Loucy (cell line): ENCODE results near the gene GSTA3.

Experiments used
- H2AFZ ChIP-seq: fragments of 200-600 bp; sonication (generic); 2 replicates; pipeline ENCODE4 v1.6.0; 2016; ENCODE audit warnings: antibody characterized with exemption, mild to moderate bottlenecking, low read length, moderate library complexity
- H3F3A ChIP-seq: fragments of 200-600 bp; 2 replicates; pipeline ENCODE4 v1.6.0; 2016; ENCODE audit warnings: antibody characterized with exemption, low read depth, mild to moderate bottlenecking
- H3K27me3 ChIP-seq: fragments of 200-600 bp; sonication (generic); 2 replicates; pipeline ENCODE4 v1.6.1; 2014; ENCODE audit warnings: low read length, mild to moderate bottlenecking; ENCODE audit not compliant: insufficient read depth, poor library complexity, severe bottlenecking
- H3K36me3 ChIP-seq: fragments of 200-600 bp; sonication (generic); 2 replicates; pipeline ENCODE4 v1.6.1; 2016; ENCODE audit warnings: low read length; ENCODE audit not compliant: insufficient read depth
- H3K4me1 ChIP-seq: fragments of 200-600 bp; sonication (generic); 2 replicates; pipeline ENCODE4 v1.5.1; 2014; ENCODE audit warnings: low read length, mild to moderate bottlenecking; ENCODE audit not compliant: insufficient read depth, poor library complexity, severe bottlenecking
- H3K4me2 ChIP-seq: fragments of 200-600 bp; sonication (generic); 2 replicates; pipeline ENCODE4 v1.6.0; 2014; ENCODE audit warnings: antibody characterized with exemption, low read length, low read depth, mild to moderate bottlenecking; ENCODE audit not compliant: poor library complexity, severe bottlenecking
- H3K4me3 ChIP-seq: fragments of 200-600 bp; sonication (generic); 2 replicates; pipeline ENCODE4 v1.5.1; 2014; ENCODE audit warnings: low read length, mild to moderate bottlenecking, mixed read lengths; ENCODE audit not compliant: poor library complexity, severe bottlenecking
- H3K79me2 ChIP-seq: fragments of 200-600 bp; sonication (generic); 2 replicates; pipeline ENCODE4 v1.6.1; 2014; ENCODE audit warnings: low read length; ENCODE audit not compliant: insufficient read depth
- H3K9ac ChIP-seq: fragments of 200-600 bp; sonication (generic); 2 replicates; pipeline ENCODE4 v1.6.0; 2014; ENCODE audit warnings: mild to moderate bottlenecking, low read depth, low read length, moderate library complexity; ENCODE audit not compliant: poor library complexity, severe bottlenecking
- H3K9me2 ChIP-seq: fragments of 200-600 bp; sonication (generic); replicated peaks from 2 replicates; pipeline ENCODE4 v1.6.1; 2016; ENCODE audit warnings: low read depth, low read length, mixed read lengths
- H3K9me3 ChIP-seq: fragments of 200-600 bp; sonication (generic); 2 replicates; pipeline ENCODE4 v1.6.1; 2014; ENCODE audit warnings: mild to moderate bottlenecking, antibody characterized with exemption, low read length, low read depth; ENCODE audit not compliant: insufficient read depth
- H4K20me1 ChIP-seq: fragments of 200-600 bp; sonication (generic); 2 replicates; pipeline ENCODE4 v1.6.0; 2014; ENCODE audit warnings: antibody characterized with exemption, low read length, mild to moderate bottlenecking; ENCODE audit not compliant: insufficient read depth, poor library complexity, severe bottlenecking
- EZH2phosphoT487 ChIP-seq: fragments of 200-600 bp; IDR thresholded peaks from 2 replicates; pipeline ENCODE4 v1.6.1; 2018; ENCODE audit warnings: antibody characterized with exemption, mild to moderate bottlenecking, moderate library complexity, borderline replicate concordance
- TF ChIP-seq, protein P1 (sequence below): fragments of 200-600 bp; sonication (generic); conservative IDR thresholded peaks from 2 replicates; pipeline ENCODE4 v1.5.1; 2014; ENCODE audit warnings: mild to moderate bottlenecking, antibody characterized with exemption, low read length

GSTA3 gene

DNA sequence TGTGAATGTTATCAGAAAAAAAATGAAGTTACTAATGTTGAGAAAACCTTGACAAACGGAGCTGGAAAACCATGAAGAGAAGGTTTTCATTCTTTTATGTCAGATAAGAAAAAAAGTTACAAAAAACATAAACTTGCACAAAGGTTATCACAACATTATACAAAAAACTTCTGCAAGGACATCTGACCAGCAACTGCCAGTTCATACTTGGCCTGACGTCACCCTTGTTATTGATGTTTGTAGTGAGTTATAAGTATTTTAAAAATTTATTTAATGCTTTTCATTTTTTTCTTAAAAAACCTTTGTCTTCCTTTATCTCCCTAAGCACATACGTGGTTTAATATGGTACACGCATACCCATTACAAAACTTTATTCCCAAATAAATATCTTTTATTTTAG, 16.3 kb downstream of the GSTA3 start:
- Histone ChIP-seq H3K9me3 (no peaks in the 10 kb centered on the region), H3K4me3 (no peak overlapping the region), H3K36me3 (no peaks in the 10 kb centered on the region), H2AFZ (no peak overlapping the region), H3K4me2 (no peak overlapping the region), H3K79me2 (no peaks in the 10 kb centered on the region), H3F3A (no peaks in the 10 kb centered on the region), H3K27me3 (no peaks in the 10 kb centered on the region), H3K9ac (no peak overlapping the region), H3K9me2 (no peaks in the 10 kb centered on the region), H3K4me1 (no peaks in the 10 kb centered on the region), H4K20me1 (no peaks in the 10 kb centered on the region)
- TF ChIP-seq EZH2phosphoT487 = no peak
- TF ChIP-seq, protein P1, sequence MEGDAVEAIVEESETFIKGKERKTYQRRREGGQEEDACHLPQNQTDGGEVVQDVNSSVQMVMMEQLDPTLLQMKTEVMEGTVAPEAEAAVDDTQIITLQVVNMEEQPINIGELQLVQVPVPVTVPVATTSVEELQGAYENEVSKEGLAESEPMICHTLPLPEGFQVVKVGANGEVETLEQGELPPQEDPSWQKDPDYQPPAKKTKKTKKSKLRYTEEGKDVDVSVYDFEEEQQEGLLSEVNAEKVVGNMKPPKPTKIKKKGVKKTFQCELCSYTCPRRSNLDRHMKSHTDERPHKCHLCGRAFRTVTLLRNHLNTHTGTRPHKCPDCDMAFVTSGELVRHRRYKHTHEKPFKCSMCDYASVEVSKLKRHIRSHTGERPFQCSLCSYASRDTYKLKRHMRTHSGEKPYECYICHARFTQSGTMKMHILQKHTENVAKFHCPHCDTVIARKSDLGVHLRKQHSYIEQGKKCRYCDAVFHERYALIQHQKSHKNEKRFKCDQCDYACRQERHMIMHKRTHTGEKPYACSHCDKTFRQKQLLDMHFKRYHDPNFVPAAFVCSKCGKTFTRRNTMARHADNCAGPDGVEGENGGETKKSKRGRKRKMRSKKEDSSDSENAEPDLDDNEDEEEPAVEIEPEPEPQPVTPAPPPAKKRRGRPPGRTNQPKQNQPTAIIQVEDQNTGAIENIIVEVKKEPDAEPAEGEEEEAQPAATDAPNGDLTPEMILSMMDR = no peak

DNA sequence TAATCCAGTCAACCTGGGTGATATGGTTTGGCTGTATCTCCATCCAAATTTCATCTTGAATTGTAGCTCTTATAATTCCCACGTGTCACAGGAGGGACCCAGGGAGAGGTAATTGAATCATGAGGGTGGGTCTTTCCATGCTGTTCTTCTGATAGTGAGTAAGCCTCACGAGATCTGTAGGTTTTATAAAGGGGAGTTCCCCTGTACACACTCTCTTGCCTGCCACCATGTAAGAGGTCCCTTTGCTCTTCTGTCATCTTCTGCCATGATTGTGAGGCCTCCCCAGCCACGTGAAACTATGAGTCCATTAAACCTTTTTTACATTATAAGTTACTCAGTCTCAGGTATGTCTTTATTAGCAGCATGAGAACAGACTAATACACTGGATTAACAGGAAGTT, 19.5 kb downstream of the GSTA3 start:
- Histone ChIP-seq H3K79me2 (no peaks in the 10 kb centered on the region), H4K20me1 (no peaks in the 10 kb centered on the region), H3K4me1 (no peaks in the 10 kb centered on the region), H3F3A (no peaks in the 10 kb centered on the region), H3K4me2 (no peak overlapping the region), H2AFZ (no peak overlapping the region), H3K9me2 (no peaks in the 10 kb centered on the region), H3K9me3 (no peaks in the 10 kb centered on the region), H3K27me3 (no peaks in the 10 kb centered on the region), H3K36me3 (no peaks in the 10 kb centered on the region), H3K4me3 (no peak overlapping the region), H3K9ac (no peak overlapping the region)
- TF ChIP-seq EZH2phosphoT487 = no peak
- TF ChIP-seq, protein P1 = no peak

DNA sequence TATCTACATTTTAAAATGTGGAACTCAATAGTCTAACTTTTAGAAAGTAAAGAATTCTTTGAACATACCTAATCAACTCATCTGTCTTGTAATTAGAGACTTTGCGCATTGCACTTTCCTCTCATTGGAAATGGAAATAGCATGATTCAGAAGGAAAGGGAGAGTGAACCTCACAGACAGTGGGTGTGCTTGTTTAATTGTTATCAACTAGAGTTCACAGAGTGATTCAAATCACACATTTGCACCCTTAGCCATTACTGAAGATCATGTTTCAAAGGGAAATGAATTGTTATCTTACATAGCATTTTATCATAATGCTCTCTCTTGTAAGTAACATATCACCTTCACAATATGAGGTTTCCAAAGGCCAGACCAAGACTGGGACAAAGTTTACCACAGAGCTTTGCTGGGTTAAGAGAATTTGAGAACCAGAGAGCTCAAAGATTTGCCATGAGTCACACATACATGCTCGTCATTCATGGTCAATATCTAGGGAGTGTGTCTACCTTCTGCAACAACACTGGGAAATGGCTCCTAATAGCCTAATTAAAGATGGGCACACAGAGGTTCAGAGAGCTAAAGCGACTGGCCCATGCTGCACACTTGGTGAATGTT, 21.5 kb downstream of the GSTA3 start:
- no peaks in the 10 kb centered on the region for H3K9me2 ChIP-seq
- H2AFZ ChIP-seq = no peak overlapping the region
- no peaks in the 10 kb centered on the region for H4K20me1 ChIP-seq
- H3F3A ChIP-seq = no peaks in the 10 kb centered on the region
- no peak overlapping the region for H3K4me3 ChIP-seq
- H3K4me1 ChIP-seq = no peaks in the 10 kb centered on the region
- H3K79me2 ChIP-seq = no peaks in the 10 kb centered on the region
- no peaks in the 10 kb centered on the region for H3K27me3 ChIP-seq
- no peak overlapping the region for H3K9ac ChIP-seq
- no peak overlapping the region for H3K4me2 ChIP-seq
- no peaks in the 10 kb centered on the region for H3K36me3 ChIP-seq
- no peaks in the 10 kb centered on the region for H3K9me3 ChIP-seq
- TF ChIP-seq EZH2phosphoT487 = no peak
- TF ChIP-seq, protein P1 = no peak
